ENCODE measurements around the gene NDUFV1.

The NDUFV1 gene

DNA sequence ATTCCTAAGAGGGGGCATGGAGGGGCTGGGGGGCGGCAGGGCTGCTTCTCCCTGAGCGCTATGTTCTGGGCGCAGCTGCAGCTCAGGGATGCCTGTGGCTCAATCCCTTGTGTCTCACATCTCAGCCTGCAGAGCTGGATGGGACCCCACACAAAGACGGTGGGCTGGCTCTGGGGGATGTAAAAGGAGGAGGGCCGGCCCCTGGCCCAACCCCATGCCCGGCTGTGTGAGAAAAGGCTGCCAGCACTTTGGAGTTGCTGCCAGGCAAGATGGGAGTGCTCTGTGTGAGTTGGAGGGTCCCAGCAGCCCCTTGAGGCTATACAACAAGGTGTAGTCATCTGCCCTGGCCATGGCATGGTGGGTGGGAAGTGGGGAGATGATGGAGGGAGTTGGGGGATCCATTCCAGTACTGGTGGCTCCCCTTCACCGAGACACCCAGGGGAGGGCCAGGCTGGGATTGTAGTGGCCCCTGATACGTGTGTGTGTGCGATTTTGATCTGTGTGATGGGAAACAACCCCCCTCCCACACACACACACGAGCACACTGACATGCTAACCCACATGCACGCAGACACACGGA, 34.1 kb downstream of the NDUFV1 start:
- DNase-seq (ENCODE audit: low read depth): no peak

DNA sequence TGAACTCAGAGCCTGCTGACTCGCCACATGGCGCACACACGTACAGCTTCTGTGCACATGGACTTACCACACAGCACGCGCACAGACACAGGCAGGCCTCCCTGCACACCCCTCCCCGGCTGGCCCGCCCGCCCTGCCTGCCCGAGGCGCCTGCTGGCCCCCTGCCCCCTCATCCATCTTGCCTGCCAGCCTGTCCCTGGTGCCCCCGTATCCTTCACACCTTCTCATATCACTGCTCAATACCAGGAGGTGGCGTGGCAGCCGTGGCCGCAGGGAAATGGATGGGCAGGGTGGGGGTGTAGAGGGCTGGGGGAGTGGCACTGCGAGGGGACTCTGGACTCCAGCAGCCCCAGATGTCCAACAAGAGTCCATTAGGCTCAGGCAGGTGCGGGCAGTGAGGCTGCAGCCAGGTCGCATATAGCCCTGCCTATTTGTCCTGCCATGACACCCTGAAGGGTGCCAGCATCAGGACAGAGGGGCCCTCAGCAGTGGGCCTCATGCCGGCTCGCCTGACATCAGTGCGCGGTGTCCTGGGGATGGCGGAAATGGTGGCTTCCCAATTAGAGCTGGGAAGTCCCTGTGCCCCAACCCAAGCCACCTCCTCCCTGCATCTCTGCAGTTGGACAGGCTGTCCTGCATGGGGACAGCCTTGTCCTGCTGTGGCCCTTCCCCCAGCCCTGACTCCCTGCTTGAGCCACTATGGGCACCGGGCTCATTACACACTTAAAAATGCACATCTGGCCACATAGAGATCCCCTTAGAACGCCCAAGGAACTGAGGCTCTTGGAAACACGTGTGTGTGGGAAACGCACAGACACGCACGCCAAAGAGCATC, 34.8 kb downstream of the NDUFV1 start:
- DNase-seq (ENCODE audit: low read depth): no peak

DNA sequence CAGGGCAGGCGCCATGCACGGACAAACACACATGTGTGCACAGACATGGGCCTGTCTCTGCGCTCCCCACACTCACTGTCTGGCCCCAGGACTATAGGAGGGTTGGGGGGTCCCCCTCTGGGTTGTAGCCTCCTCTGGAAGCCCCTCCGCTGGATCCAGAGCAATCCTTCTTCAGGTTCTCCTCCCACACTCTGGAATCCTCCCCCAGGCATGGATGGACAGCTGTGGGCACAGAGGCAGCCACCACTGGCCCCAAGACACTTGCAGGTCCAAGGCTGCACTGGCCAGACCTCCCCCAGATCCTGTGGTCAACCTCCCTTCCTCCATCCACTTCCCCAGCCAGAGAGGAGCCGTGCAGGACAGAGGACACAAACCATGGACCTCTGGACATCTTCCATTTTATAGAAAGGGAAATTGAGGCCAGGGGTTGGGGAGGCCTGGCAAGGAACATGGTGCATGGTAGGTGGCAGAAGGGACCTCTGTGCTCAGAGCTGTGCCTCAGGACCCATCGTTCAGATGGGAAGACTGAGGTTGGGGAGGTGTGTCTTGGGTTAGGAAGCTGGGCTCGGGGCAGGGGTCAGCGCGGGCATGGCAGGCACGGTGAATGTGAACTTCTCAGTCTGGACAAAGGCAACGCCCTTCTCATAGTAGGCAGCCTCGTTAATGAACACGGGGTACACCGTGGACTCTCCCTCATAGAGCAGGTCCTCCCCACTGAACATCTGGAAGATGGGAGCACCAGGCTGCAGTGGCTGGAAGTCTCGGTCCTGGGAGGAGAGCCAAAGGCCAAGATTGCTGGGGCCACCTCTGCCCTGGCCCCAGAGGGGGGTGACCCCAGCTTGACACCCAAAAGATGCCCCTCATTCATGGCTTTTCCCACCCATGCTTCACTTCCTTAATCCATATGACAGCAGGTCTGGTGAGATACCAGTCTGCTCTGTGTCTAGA, 35.7 kb downstream of the NDUFV1 start:
- DNase-seq (ENCODE audit: low read depth): no peak

DNA sequence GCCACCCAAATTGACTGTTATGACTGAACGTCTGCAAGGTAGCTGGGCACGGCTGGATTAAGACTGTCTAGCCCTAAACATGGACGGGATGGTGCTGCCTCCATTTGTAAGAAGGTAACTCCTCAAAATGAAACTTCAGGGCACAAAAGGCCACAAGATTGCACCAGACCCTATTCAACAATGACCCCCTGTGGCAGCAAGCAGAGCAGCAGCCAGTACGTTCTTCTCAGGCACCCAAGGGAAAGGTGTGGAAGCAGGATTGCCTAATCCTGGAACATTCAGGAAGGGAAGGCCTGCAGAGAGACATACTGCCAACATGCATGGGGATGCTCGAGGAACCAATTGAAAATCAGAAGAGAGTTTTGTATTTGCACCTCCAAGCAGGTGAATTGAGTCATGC, 37.3 kb downstream of the NDUFV1 start:
- DNase-seq (ENCODE audit: low read depth): no peak

DNA sequence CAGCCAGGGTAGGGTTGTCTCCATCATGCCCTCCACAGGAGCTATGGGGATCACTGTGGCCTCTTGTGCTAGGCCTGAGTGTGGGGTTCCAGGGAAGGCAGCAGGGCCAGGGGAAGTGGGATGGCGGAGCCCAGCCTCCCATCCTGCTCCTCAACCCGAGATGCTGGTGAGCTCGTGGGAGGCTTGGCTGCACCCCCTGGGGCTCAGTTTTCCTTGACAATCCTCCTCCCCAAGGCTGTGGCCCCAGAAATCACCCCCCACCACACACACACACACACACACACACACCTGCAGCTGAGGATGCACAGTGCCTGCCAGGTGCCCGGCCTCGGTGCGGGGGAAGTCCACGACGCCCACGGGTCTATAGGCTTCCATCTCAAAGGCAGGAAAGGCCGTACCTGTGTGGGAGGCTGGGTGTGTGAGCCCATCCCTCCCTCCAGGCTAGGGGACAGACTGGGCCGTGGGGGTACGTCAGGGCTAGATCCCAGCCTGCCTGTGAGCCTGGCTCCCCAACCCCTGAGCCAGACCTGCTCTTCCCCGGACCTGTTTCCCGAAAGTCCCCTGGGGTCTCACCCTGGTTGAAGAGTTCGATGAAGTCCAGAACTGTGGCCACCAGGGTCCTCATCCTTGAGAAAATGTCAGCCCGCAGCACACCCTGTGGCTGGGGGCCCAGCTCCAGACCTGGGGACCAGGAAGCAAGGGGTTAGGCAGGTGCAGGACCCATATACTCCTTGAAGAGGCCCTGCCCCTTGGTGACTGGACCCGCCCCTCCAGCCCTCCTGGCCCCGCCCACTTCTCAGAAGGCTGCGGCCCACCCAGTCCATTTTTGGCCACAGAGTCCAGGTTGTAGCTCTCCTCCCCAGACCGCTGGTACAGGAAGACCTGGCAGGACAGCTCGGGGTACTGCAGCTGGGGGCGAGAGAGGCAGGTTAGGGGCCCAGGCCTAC, 38.0 kb downstream of the NDUFV1 start:
- no peak for DNase-seq (ENCODE audit: low read depth)

DNA sequence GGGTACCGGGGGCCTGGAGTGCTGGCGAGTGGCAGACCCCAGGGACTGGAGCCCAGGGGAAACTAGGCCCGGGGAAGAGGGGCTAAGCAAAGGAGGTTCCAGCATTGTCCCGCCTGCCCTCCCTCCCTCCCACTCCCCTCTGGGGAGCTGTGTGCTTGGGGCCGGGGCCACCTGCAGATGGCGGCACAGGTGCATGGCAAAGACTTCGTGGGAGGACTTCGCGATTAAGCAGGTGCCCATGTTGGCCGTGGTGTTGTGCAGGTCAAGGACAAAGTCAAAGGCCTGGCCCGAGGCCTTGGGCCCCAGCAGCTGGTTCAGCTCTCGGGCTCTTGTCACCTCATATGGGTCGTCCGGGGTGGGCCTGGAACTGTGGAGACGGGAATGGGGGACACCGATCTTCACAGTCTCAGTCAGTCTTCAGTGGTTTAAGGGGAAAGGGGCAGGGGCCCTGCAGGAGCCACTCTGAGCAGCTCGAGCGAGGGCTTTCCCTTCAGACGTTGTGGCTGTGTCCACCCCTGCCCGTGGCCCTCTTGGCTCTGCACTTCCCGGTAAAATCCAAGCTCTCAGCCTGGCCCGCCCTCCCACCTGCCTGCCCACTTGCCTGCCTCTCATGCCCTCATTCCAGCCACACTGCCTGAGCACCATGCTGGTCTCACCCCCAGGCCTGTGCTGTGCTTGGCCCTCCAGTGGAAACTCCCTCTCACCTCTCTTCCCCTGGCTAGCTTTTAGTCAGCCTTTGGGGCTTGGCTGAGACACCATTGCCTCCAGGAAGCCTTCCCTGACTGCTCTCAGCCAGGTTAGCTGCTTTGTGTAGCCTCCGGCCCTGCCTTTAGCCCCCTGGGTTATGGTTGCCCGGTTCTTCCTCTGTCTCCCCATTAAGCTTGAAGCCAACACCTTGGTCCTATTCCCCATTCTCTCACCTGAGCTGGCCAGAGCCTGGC, 39.1 kb downstream of the NDUFV1 start:
- DNase-seq (ENCODE audit: low read depth): no peak

DNA sequence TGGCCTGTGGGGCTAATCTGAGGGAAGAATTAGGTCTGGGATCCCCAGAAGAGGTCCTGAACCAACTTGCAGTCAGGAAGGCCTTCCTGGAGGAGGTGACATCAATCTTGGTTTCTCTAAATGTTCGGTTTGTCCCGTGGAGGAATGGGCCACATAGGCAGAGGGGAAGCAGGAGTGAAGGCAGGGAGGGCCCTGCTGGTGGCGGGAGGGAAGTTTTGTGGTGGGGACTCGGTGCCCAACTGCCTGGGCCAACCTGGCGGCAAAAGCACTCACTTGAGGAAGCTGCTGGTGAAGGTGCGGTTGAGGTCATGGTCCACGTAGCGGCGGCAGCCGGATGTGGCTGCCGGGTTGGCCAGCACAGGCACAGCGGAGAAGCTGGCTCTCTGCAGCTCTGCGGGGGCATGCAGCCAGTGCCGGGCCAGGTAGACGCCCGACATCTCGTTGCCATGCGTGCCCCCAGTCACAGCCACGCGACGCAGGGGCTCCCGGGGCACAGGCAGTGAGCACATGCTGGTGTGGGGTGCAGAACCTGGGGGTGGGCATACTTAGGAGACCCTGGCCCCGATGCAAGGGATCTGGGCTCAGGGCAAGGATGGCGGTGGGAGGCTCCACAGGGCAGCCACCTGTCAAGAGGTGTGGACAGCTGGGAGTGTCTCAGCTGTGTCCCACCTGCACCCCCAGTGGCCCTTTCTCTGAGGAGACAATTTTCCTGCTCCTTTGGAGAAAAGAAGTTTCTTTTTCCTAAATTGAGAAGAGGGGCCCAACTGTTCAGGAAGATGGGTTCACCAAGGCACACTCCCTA, 40.0 kb downstream of the NDUFV1 start:
- no peak for DNase-seq (ENCODE audit: low read depth)

DNA sequence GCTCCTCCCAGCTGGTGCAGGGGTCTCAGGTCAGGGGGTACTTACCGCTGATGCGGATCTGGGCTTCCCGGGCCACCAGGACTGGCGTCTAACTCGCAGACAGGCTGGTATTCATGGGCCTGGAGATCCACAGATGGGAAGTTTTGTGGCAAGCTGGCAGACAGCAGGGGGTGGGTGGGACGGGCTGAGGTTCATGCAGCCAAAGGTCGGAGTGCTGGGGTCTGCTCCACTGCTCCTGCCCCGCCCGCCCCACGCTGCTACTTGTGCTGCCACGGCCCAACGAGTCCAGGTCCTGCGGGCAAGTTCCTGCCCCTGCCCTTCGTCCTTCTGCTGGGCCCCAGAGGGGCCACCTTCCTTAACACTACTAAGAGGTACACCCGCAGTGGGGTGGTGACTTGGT, 40.7 kb downstream of the NDUFV1 start:
- DNase-seq (ENCODE audit: low read depth): no peak

DNA sequence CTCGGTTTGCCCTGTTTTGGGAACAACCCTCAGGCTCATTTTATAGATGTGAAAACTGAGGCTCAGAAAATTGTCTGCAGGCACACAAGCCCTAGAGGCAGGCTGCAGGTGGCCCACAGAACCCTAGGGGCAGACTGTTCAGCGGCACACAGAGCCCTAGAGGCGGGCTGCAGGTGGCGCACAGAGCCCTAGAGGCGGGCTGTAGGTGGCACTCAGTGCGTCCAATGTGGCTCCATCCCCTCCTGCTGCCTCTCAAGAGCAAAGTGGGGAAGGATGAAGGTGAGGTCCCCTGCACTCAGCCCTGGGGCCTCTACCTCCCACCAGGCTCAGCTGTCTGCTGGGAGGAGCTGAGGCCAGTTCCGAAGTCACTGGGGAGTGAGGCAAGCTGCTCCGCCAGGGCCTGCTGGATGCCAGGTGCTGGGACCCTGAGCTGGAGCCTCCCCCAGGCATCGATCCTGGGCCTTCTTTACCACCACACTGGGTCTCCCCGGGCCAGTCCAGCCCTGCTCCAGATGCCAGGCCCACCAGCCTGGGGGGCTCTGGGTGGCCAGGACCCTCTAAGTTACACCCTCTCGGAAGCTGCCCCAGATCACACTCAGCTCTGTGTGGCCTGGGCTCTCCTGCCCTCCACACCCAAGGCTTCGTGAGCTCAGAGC, 41.5 kb downstream of the NDUFV1 start:
- no peak for DNase-seq (ENCODE audit: low read depth)

DNA sequence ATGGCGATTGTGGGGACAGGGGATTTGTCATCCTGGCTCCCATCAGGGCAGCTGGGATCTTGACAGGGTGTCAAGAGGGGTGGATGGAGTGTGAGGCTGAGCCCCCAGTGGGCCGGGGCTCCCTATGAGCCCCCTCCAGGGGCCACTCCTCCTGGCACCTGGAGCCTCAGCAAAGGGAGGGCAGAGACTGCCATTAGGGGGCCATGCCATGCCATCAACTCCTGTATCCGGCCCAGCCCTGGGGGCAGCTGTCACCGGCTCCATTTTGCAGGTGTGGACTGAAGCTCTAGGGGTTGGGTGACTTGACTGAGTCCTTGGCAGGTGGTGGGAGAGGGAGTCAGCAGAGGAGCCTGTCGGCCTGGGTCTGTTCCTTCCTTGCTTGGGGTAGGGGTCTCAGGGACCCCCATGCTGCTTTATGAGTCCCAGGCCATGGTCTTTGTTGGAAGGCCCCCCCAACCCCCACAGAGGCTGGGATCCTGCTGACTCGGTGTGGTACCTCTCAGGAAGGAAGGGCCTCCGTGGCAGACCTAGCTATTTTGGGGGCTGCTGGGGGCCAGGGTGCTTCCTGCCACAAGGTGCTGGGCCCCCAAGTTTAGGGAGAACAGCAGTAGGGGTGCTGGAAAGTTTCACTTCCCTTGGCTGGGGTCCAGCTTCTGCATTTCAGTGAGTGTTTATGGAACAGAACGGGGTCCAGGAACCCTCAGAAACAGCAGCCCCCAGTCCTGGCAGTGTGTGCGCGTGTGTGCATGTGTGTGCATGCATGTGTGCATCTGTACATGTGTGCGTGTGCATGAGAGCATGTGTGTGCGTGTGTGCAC, 42.3 kb downstream of the NDUFV1 start:
- DNase-seq (ENCODE audit: low read depth): no peak

DNA sequence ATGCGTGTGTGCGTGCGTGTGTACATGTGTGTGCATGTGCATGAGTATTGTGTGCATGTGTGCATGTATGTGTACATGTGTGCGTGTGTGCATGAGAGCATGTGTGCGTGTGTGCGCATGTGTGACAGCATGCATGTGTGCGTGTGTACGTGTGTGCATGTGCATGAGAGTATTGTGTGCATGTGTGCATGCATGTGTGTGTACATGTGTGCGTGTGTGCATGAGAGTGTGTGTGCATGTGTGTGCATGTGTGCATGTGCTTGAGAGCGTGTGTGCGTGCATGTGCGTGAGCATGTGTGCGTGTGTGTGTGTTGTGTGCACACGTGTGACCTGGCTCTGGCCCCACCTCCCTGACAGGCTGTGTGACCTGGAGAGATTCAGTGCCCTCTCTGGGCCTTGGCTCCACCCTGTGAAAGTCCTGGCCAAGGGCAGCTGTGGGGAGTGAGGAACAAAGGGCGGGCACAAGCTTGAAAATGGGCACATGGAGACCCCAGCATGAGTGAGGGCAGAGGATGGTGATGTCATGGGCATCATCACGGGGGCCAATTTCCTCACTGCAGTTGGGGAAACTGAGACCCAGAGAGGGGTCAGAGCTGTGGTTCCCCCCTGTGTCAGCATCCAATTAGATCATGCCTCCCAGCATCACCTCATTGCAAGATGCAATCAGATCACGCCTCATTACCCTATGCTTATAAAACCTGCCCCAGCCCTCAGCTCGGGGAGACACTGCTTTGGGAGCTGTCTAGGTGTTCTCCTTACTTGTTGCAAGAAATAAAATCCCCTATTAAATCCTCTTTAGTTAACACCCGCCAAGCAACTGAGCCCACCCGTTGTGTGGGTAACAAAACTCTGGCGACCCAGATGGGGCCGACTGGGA, 43.1 kb downstream of the NDUFV1 start:
- no peak for DNase-seq (ENCODE audit: low read depth)

DNA sequence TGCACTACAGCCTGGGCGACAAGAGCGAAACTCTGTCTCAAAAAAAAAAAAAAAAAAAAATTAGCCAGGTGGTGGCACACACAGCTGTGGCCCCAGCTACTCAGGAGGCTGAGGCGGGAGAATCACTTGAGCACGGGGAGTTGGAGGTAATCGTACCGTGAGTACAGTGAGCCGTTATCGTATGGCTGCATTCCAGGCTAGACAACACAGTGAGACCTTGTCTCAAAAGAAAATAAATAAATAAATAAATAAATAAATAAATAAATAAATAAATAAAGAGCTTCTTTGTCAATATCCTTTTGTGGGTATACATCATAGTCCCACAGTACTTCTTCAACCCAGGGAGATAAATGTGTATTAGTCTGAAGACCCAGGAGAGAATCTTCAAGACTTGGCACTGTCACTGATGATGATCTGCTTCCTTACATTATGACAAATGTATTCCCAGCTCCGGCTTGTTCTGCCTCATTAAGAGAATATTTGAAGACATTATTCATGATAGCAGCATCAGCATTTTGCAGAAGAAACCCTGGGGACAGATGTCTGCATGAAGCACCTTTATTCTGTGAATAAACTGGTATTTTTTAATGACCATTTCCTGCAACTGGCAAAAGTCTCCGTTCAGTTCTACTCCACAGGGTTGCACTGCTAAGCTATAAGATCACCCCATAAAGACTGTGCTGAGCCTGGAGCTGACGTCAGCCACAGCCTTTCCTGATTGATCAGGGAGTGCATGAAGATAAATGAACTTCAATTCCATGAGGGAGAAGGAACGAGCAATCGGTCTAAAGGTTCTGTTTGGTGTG, 45.4 kb downstream of the NDUFV1 start:
- no peak for DNase-seq (ENCODE audit: low read depth)

DNA sequence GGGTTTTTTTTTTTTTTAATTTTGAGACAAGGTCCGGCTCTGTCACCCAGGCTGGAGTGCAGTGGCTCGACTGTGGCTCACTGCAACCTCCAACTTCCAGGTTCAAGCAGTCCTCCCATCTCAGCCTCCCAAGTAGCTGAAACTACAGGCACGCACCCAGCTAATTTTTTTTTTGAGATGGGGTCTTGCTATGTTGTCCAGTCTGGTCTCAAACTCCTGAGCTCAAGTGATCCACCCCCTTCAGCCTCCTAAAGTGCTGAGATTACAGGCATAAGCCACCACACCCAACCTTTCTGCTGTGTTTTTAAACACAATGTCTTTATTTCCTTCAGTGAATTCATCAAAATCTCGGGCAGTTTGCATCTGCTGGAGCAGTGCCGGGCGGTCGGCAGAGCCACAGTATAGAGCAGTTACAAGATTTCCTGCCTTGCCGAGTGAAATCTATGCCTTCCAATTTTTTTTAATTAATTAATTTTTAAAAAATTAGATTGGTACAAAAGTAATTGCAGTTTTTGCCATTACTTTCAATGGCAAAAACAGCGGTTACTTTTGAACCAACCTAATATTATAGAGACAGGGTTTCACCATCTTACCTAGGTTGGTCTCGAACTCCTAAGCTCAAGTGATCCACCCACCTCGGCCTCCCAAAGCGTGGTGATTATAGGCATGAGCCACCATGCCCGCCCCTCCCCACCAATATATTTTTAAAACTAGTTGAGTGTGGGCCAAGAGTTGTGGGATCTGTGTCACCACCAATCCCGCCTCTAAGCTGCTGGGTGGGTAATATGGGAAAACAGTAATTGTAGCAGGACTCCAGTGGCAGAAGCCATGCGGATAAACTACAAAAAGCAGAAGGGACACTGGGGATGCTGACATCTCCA, 46.5 kb downstream of the NDUFV1 start:
- no peak for DNase-seq (ENCODE audit: low read depth)

DNA sequence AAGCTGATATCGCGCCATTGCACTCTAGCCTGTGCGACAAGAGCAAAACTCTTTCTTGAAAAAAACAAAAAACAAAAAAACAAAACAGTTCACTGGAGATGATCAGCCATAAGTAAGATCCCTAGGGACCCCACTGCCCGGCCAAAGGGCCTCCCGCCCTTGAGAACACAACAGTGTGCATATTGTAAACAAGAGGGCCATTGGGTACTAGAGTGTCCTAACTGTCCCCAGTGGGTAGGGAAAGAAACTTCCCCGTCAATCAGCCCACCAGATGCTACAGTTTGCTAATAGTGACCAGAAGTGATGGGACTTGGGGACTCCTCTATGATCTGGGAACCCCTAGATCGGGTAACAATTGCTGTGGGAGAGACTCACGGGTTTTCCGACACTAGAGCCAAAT, 47.5 kb downstream of the NDUFV1 start:
- no peak for DNase-seq (ENCODE audit: low read depth)

DNA sequence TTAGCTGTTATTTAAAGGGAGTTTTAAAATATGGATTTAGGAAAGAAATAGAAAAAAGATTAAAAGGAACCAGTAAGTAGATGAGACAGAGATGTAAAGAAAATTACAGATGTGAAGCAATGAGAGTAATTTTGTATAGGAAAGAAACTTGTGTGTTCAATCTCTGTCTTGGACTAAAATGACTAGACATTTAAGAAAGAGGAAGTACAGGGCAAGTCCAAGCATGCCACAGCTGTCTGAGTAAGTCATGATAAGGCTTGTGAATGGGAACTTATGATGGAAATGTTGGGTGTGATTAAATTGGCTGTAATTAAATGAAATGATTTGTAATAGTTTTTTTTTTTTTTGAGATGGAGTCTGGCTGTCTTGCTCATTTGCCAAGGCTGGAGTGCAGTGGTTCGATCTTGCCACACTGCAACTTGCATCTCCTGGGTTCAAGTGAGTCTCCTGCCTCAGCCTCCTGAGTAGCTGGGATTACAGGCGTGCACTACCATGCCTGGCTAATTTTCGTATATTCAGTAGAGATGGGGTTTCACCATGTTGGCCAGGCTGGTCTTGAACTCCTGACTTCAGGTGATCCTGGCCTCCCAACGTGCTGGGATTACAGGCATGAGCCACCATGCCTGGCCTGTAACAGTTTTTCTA, 49.7 kb downstream of the NDUFV1 start:
- DNase-seq (ENCODE audit: low read depth): no peak
